Measurements from ENCODE around the gene TTL.

DNA sequence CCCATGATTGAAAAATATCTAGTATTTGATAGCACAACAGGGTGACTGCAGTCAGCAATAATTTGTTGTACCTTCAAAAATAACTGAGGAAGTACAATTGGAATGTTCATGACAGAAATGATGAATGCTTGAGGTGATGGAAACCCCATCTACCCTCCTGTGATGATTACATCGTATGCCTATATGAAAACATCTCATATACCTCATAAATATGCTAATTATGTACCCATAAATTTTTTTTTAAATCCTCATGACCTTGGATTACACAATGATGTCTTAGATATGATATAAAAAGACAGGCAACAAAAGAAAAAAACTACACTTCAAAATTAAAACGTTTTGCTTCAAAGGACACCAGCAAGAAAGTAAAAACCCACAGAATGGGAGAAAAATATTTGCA, 59.0 kb downstream of the TTL start:
- TF ChIP-seq POLR2A (IDR thresholded peaks at IDR 0.05; ENCODE audit: low read depth, low read length) (no peak), POLR2AphosphoS5 (IDR thresholded peaks at IDR 0.05; ENCODE audit: low read depth, low read length) (no peak)
